HG02870 (cell line): Measurements from ENCODE around the gene BHMT2.

Experiments used
- ATAC-seq: cut with Tn5 transposase; IDR thresholded peaks from one replicate; pipeline ENCODE4 v1.9.1; 2021; ENCODE audit warnings: mild to moderate bottlenecking, moderate library complexity; ENCODE audit not compliant: unreplicated experiment

The BHMT2 gene

GRCh38 chr5:79119486-79119885 lies 49.9 kb downstream of the BHMT2 start:
- no peak for ATAC-seq

GRCh38 chr5:79120221-79120620 lies 50.7 kb downstream of the BHMT2 start:
- no peak for ATAC-seq

GRCh38 chr5:79122973-79123372 lies 53.4 kb downstream of the BHMT2 start:
- ATAC-seq: no peak

GRCh38 chr5:79124607-79125006 lies 55.0 kb downstream of the BHMT2 start:
- ATAC-seq: no peak

- ATAC-seq: no peak
Measured at GRCh38 chr5:79130781-79131180, 61.2 kb downstream of the BHMT2 start.

GRCh38 chr5:79133121-79133656 lies 63.6 kb downstream of the BHMT2 start:
- no peak for ATAC-seq

GRCh38 chr5:79133657-79134451 lies 64.3 kb downstream of the BHMT2 start:
- no peak for ATAC-seq

- ATAC-seq: no peak
Measured at GRCh38 chr5:79135790-79136553, 66.4 kb downstream of the BHMT2 start.

- ATAC-seq: no peak
Measured at GRCh38 chr5:79136618-79137017, 67.1 kb downstream of the BHMT2 start.
